Colonic mucosa (tissue), 4 donors: ENCODE measurements around the gene CORO2B. TPM values are rescaled to one million over a fixed set of nuclear protein-coding genes. Genes with fewer than 3 reads are reported as not detected.

Experiments used
- DNase-seq: peaks from one replicate; pipeline ENCODE4 v3.0.0-alpha.2; 2020
- H3K27ac ChIP-seq: fragments of 200-600 bp; one replicate; pipeline ENCODE4 v1.8.0; 2021
- H3K27me3 ChIP-seq: fragments of 200-600 bp; one replicate; pipeline ENCODE4 v1.8.0; 2021
- H3K36me3 ChIP-seq: fragments of 200-600 bp; one replicate; pipeline ENCODE4 v1.8.0; 2021
- H3K4me1 ChIP-seq: fragments of 200-600 bp; one replicate; pipeline ENCODE4 v1.8.0; 2021; ENCODE audit warnings: mild to moderate bottlenecking
- H3K4me3 ChIP-seq: fragments of 200-600 bp; one replicate; pipeline ENCODE4 v1.8.0; 2021
- H3K9ac ChIP-seq, 2 donors: one replicate each; pipeline ENCODE4 v1.7.0; 2013; ENCODE audit warnings: control low read depth in 2 of 2, low read depth in 2 of 2, low read length in 2 of 2
- H3K9me3 ChIP-seq: fragments of 200-600 bp; one replicate; pipeline ENCODE4 v1.8.0; 2021
- CTCF ChIP-seq: fragments of 200-600 bp; IDR thresholded peaks from one replicate; pipeline ENCODE4 v1.8.0; 2022; ENCODE audit warnings: antibody characterized with exemption, mild to moderate bottlenecking
- intact Hi-C: fragments of 100-400 bp; cut with DNase I; formaldehyde crosslinking; loops from one replicate; pipeline ENCODE4 v1.14.1; 2022
- total RNA-seq, 2 donors: library from RNA; stranded (reverse); fragmentation: NEBNext Ultra II Directional in 1 of 2; extraction: Animal tissue kit (Norgen Biotek cat#: 25700) in 1 of 2; gene quantifications; one replicate each; pipeline ENCODE4 v1.2.1, GENCODE V29; 2021
- donor health status: healthy.
- donor health status: DM: no; HTN: no; CAD: no.
- donor health status: DM: no; HTN: no; CAD: no.

Gene CORO2B
- total RNA-seq, 2 donors from 2014 or later, result 0.77 to 1.2 TPM

GRCh38 chr15:68734352-68734751, 155.6 kb downstream of the CORO2B start:
- H3K27me3 ChIP-seq, result no peaks in the 10 kb centered on the region
- H3K27ac ChIP-seq, result no peak overlapping the region
- DNase-seq, result no peak
- no peak overlapping the region for H3K9ac ChIP-seq
- no peak for TF ChIP-seq CTCF
- H3K4me3 ChIP-seq, result no peak overlapping the region
- intact Hi-C loops, result no loop called here
- no peaks in the 10 kb centered on the region for H3K4me1 ChIP-seq
- no peaks in the 10 kb centered on the region for H3K9me3 ChIP-seq
- no peaks in the 10 kb centered on the region for H3K36me3 ChIP-seq

- Histone ChIP-seq H3K4me1 (no peaks in the 10 kb centered on the region), H3K27me3 (no peaks in the 10 kb centered on the region), H3K9me3 (no peaks in the 10 kb centered on the region), H3K36me3 (no peaks in the 10 kb centered on the region), H3K27ac (no peak overlapping the region), H3K9ac (no peak overlapping the region), H3K4me3 (no peak overlapping the region)
- no peak for TF ChIP-seq CTCF
- intact Hi-C loops, result no loop called here
- no peak for DNase-seq
Measured at GRCh38 chr15:68734881-68735280, 156.1 kb downstream of the CORO2B start.

- H3K4me1 ChIP-seq, result no peaks in the 10 kb centered on the region
- no peak overlapping the region for H3K4me3 ChIP-seq
- H3K36me3 ChIP-seq, result no peaks in the 10 kb centered on the region
- intact Hi-C loops, result no loop called here
- no peaks in the 10 kb centered on the region for H3K9me3 ChIP-seq
- DNase-seq, result no peak
- H3K9ac ChIP-seq, result no peak overlapping the region
- no peak for TF ChIP-seq CTCF
- H3K27ac ChIP-seq, result no peak overlapping the region
- no peaks in the 10 kb centered on the region for H3K27me3 ChIP-seq
Measured at GRCh38 chr15:68735610-68736009, 156.8 kb downstream of the CORO2B start.

GRCh38 chr15:68739390-68740080, 160.7 kb downstream of the CORO2B start:
- H3K36me3 ChIP-seq, result no peaks in the 10 kb centered on the region
- no peaks in the 10 kb centered on the region for H3K9me3 ChIP-seq
- H3K9ac ChIP-seq, result no peak overlapping the region
- no peaks in the 10 kb centered on the region for H3K27me3 ChIP-seq
- H3K4me1 ChIP-seq, result no peaks in the 10 kb centered on the region
- DNase-seq, result no peak
- intact Hi-C loops, result no loop called here
- no peak overlapping the region for H3K4me3 ChIP-seq
- H3K27ac ChIP-seq, result no peak overlapping the region
- TF ChIP-seq CTCF, result no peak

GRCh38 chr15:68743256-68743655, 164.5 kb downstream of the CORO2B start:
- H3K4me1 ChIP-seq, result no peaks in the 10 kb centered on the region
- no peaks in the 10 kb centered on the region for H3K36me3 ChIP-seq
- no peak for DNase-seq
- no peaks in the 10 kb centered on the region for H3K9me3 ChIP-seq
- no peaks in the 10 kb centered on the region for H3K27me3 ChIP-seq
- no peak overlapping the region for H3K4me3 ChIP-seq
- no peak overlapping the region for H3K9ac ChIP-seq
- TF ChIP-seq CTCF, result no peak
- no peak overlapping the region for H3K27ac ChIP-seq
- intact Hi-C loops, result no loop called here
